H1 (cell line): Measurements from ENCODE around the gene CST4. TPM values are rescaled to one million over a fixed set of nuclear protein-coding genes. Genes with fewer than 3 reads are reported as not detected.

Experiments
- ASH2L ChIP-seq: fragments of 200-600, 300-600 bp; sonication (generic); IDR thresholded peaks from one replicate; pipeline ENCODE4 v1.7.1; 2017; ENCODE audit warnings: low read length
- ATF2 ChIP-seq: IDR thresholded peaks from 2 replicates; pipeline ENCODE4 v1.6.1; 2012; ENCODE audit warnings: low read length, inconsistent platforms
- BACH1 ChIP-seq: IDR thresholded peaks from 2 replicates; pipeline ENCODE4 v1.6.1; 2012; ENCODE audit warnings: low read length, improper control_type of control experiment
- CBX8 ChIP-seq: fragments of 300-800, 300-1000 bp; sonication (generic); IDR thresholded peaks from 2 replicates; pipeline ENCODE4 v1.7.1; 2016; ENCODE audit warnings: low read depth, low read length, borderline replicate concordance
- FOSL1 ChIP-seq: IDR thresholded peaks from 2 replicates; pipeline ENCODE4 v1.6.1; 2011; ENCODE audit warnings: mild to moderate bottlenecking, low read depth, low read length, moderate library complexity; ENCODE audit not compliant: insufficient read depth
- GTF2F1 ChIP-seq: IDR thresholded peaks from 2 replicates; pipeline ENCODE4 v1.6.1; 2012; ENCODE audit warnings: low read depth, low read length, improper control_type of control experiment, borderline replicate concordance
- HDAC2 ChIP-seq, 2 experiments: fragments of 300-600 bp in 1 of 2; sonication (generic) in 1 of 2; IDR thresholded peaks; 2 replicates each; pipeline ENCODE4 v1.6.1; 2011 to 2012; ENCODE audit warnings: low read depth in 2 of 2, low read length in 2 of 2, mild to moderate bottlenecking in 2 of 2, moderate library complexity in 2 of 2, borderline replicate concordance in 1 of 2, inconsistent platforms in 1 of 2
- JUND ChIP-seq: IDR thresholded peaks from 2 replicates; pipeline ENCODE4 v1.6.1; 2011; ENCODE audit warnings: mild to moderate bottlenecking, improper control_type of control experiment, low read length
- MAX ChIP-seq: IDR thresholded peaks from 2 replicates; pipeline ENCODE4 v1.6.1; 2012; ENCODE audit warnings: inconsistent platforms
- POLR2AphosphoS5 ChIP-seq: IDR thresholded peaks from 2 replicates; pipeline ENCODE4 v1.6.1; 2011; ENCODE audit warnings: low read depth, low read length
- RAD21 ChIP-seq, 2 experiments: IDR thresholded peaks in 1 of 2; conservative IDR thresholded peaks in 1 of 2; 2 replicates each; pipeline ENCODE4 v1.6.1; 2011; ENCODE audit warnings: low read depth in 2 of 2, low read length in 2 of 2, improper control_type of control experiment in 1 of 2, inconsistent platforms in 1 of 2, mild to moderate bottlenecking in 1 of 2, moderate library complexity in 1 of 2
- RBBP5 ChIP-seq: IDR thresholded peaks from 2 replicates; pipeline ENCODE4 v1.7.1; 2012; ENCODE audit warnings: low read depth, mild to moderate bottlenecking, inconsistent platforms, low read length, moderate library complexity, borderline replicate concordance
- RFX5 ChIP-seq: IDR thresholded peaks from 2 replicates; pipeline ENCODE4 v1.6.1; 2011; ENCODE audit warnings: low read depth, low read length, improper control_type of control experiment, borderline replicate concordance
- RNF2 ChIP-seq: fragments of 200-900, 300-1000 bp; sonication (generic); IDR thresholded peaks from 2 replicates; pipeline ENCODE4 v1.7.1; 2016; ENCODE audit warnings: borderline replicate concordance, low read depth, mild to moderate bottlenecking, antibody characterized with exemption, low read length; ENCODE audit not compliant: poor library complexity, severe bottlenecking; ENCODE audit errors: missing control alignments
- SAP30 ChIP-seq: fragments of 300-600 bp; sonication (generic); IDR thresholded peaks from 2 replicates; pipeline ENCODE4 v1.7.1; 2012; ENCODE audit warnings: low read length, moderate library complexity, mild to moderate bottlenecking, inconsistent platforms; ENCODE audit not compliant: insufficient read depth, insufficient replicate concordance
- SIRT6 ChIP-seq: IDR thresholded peaks from one replicate; pipeline ENCODE4 v1.7.1; 2012; ENCODE audit warnings: low read length, inconsistent platforms
- SP1 ChIP-seq: IDR thresholded peaks from 2 replicates; pipeline ENCODE4 v1.6.1; 2011; ENCODE audit warnings: low read depth, low read length
- SP4 ChIP-seq: IDR thresholded peaks from 2 replicates; pipeline ENCODE4 v1.6.1; 2012; ENCODE audit warnings: low read length, inconsistent platforms
- SRF ChIP-seq: IDR thresholded peaks from 2 replicates; pipeline ENCODE4 v1.6.1; 2011; ENCODE audit warnings: mild to moderate bottlenecking, low read depth, low read length, moderate library complexity
- TAF7 ChIP-seq: optimal IDR thresholded peaks from 2 replicates; pipeline ENCODE3; 2011; ENCODE audit warnings: low read depth, mild to moderate bottlenecking, inconsistent platforms, low read length, moderate library complexity, borderline replicate concordance
- YY1 ChIP-seq: IDR thresholded peaks from 2 replicates; pipeline ENCODE4 v1.6.1; 2011; ENCODE audit warnings: low read depth, mild to moderate bottlenecking, low read length
- polyA plus RNA-seq, 7 experiments: library from polyadenylated mRNA; depleted of rRNA in 3 of 7; stranded (reverse) in 5 of 7; unstranded in 2 of 7; fragments of >200 nt in 5 of 7; fragments of 200-250 nt in 2 of 7; gene quantifications; 1 replicate in 5 of 7; 2 replicates in 1 of 7; 4 replicates in 1 of 7; pipeline versions ENCODE4 v1.2.1 to v1.2.3, GENCODE V29; 2011 to 2013; ENCODE audit warnings: missing spikeins in 2 of 7, mixed read lengths in 2 of 7
- total RNA-seq: library from RNA; stranded (reverse); fragmentation: NEBNext Ultra II Directional; extraction: Animal tissue kit (Norgen Biotek cat#: 25700); gene quantifications from 2 replicates; pipeline ENCODE4 v1.2.1, GENCODE V29; 2021

CST4 gene
- total and polyA plus RNA-seq, 2 of the 8 experiments (the other 6 are each of a cell fraction or from before 2014, with no cell fraction given) = not detected

- no peak for TF ChIP-seq HDAC2 (IDR thresholded peaks at IDR 0.05; ENCODE audit: borderline replicate concordance in 1 of 2, low read depth in 2 of 2, low read length in 2 of 2)
- TF ChIP-seq BACH1 = no peak
- TF ChIP-seq ASH2L = peak; percentile 94
- TF ChIP-seq TAF7 = no peak
- peak; percentile 33; the same call in 1 of the 2 replicates for TF ChIP-seq YY1
- TF ChIP-seq SP4 = no peak
- no peak for TF ChIP-seq SRF
- no peak for TF ChIP-seq GTF2F1
- peak; percentile 57 for TF ChIP-seq RNF2
- TF ChIP-seq JUND = no peak
- TF ChIP-seq RBBP5 = peak; percentile 97
- TF ChIP-seq CBX8 = no peak
- no peak for TF ChIP-seq ATF2
- TF ChIP-seq RFX5 = no peak
- TF ChIP-seq POLR2AphosphoS5 = no peak
- no peak for TF ChIP-seq SAP30
- TF ChIP-seq RAD21 (IDR thresholded peaks at IDR 0.05 in 1 of 2, conservative IDR thresholded peaks at IDR 0.05 in 1 of 2; ENCODE audit: low read depth in 2 of 2, low read length in 2 of 2) = no peak
- TF ChIP-seq MAX = peak; percentile 61
- no peak for TF ChIP-seq FOSL1
- no peak for TF ChIP-seq SIRT6
- no peak for TF ChIP-seq SP1
Measured at GRCh38 chr20:23637282-23638221, 51.3 kb downstream of the CST4 start, which contains the start of gene CST3 (continued).
